ENCODE data around the gene SH3RF2.
"Not testable (repeated sequence)": the region's sequence is repeated elsewhere in the genome, so short reads cannot be mapped to it uniquely, and the experiment has no call there.

SH3RF2 gene

GRCh38 chr5:145983446-145983845, 47.1 kb downstream of the SH3RF2 start:
- no peak overlapping the region for H3K4me3 ChIP-seq (ENCODE audit: low read depth, low read length)
- TF ChIP-seq CTCF (IDR thresholded peaks at IDR 0.05; ENCODE audit: low read depth, low read length) = no peak

- TF ChIP-seq CTCF (IDR thresholded peaks at IDR 0.05; ENCODE audit: low read depth, low read length) = no peak
- H3K4me3 ChIP-seq (ENCODE audit: low read depth, low read length) = no peak overlapping the region
Measured at GRCh38 chr5:145984072-145984471, 47.7 kb downstream of the SH3RF2 start.

- TF ChIP-seq CTCF (IDR thresholded peaks at IDR 0.05; ENCODE audit: low read depth, low read length) = no peak
- no peak overlapping the region for H3K4me3 ChIP-seq (ENCODE audit: low read depth, low read length)
Measured at GRCh38 chr5:145987856-145988255, 51.5 kb downstream of the SH3RF2 start.

- no peak overlapping the region for H3K4me3 ChIP-seq (ENCODE audit: low read depth, low read length)
- TF ChIP-seq CTCF (IDR thresholded peaks at IDR 0.05; ENCODE audit: low read depth, low read length) = no peak
Measured at GRCh38 chr5:145988993-145989392, 52.6 kb downstream of the SH3RF2 start.

GRCh38 chr5:145989428-145989827, 53.0 kb downstream of the SH3RF2 start:
- no peak for TF ChIP-seq CTCF (IDR thresholded peaks at IDR 0.05; ENCODE audit: low read depth, low read length)

GRCh38 chr5:145990170-145990569, 53.8 kb downstream of the SH3RF2 start:
- no peak for TF ChIP-seq CTCF (IDR thresholded peaks at IDR 0.05; ENCODE audit: low read depth, low read length)
- H3K4me3 ChIP-seq (ENCODE audit: low read depth, low read length) = no peak overlapping the region

More at GRCh38 chr5:145989428-145989827, 53.0 kb downstream of the SH3RF2 start:
- no peak overlapping the region for H3K4me3 ChIP-seq (ENCODE audit: low read depth, low read length)

- no peak for TF ChIP-seq CTCF (IDR thresholded peaks at IDR 0.05; ENCODE audit: low read depth, low read length)
- H3K4me3 ChIP-seq (ENCODE audit: low read depth, low read length) = no peak overlapping the region
Measured at GRCh38 chr5:145991044-145991575, 54.7 kb downstream of the SH3RF2 start.

- H3K4me3 ChIP-seq (ENCODE audit: low read depth, low read length) = not testable (repeated sequence)
Measured at GRCh38 chr5:145993538-145993937, 57.2 kb downstream of the SH3RF2 start.

Data from WI38 (cell line).